Naive thymus-derived CD8-positive, alpha-beta T cell (primary cell): ENCODE results near the gene KIF6. TPM values are rescaled to one million over a fixed set of nuclear protein-coding genes. Genes with fewer than 3 reads are reported as not detected.

ENCODE experiments used
- ATAC-seq, 2 donors: fragments of 150-1000 bp; cut with Tn5 transposase in 1 of 2; sonication (Bioruptor Pico), chemical (Tn5 transposase) in 1 of 2; 1 replicate in 1 of 2; 2 replicates in 1 of 2; pipeline ENCODE4 v1.10.0; 2021; ENCODE audit warnings: mild to moderate bottlenecking in 2 of 2, moderate library complexity in 2 of 2
- POLR2A ChIA-PET: fragments of 350-600 bp; sonication (Branson Sonifier 250); formaldehyde crosslinking; loops from one replicate; lab custom pipeline; 2021; ENCODE audit warnings: antibody characterized with exemption; lab: Charles Lee
- DNase-seq, 10 donors: peaks; one replicate each; pipeline versions ENCODE4 v3.0.0 to v3.0.0-alpha.2; 2020 to 2022
- H3K27ac Mint-ChIP-seq, 10 donors: one replicate each; pipeline ENCODE4 v1.8.0; 2020 to 2022; ENCODE audit warnings: mild to moderate bottlenecking in 10 of 10, mixed read lengths in 10 of 10, moderate library complexity in 4 of 10, inconsistent platforms in 1 of 10
- H3K27me3 Mint-ChIP-seq, 5 donors: one replicate each; pipeline ENCODE4 v1.8.0; 2021 to 2022; ENCODE audit warnings: mixed read lengths in 5 of 5
- H3K36me3 Mint-ChIP-seq, 3 donors: one replicate each; pipeline ENCODE4 v1.8.0; 2020 to 2022; ENCODE audit warnings: mixed read lengths in 3 of 3, mild to moderate bottlenecking in 2 of 3, inconsistent platforms in 1 of 3
- H3K4me1 Mint-ChIP-seq, 4 donors: one replicate each; pipeline ENCODE4 v1.8.0; 2021 to 2022; ENCODE audit warnings: mixed read lengths in 4 of 4
- H3K4me3 Mint-ChIP-seq, 10 donors: one replicate each; pipeline ENCODE4 v1.8.0; 2020 to 2022; ENCODE audit warnings: mild to moderate bottlenecking in 10 of 10, mixed read lengths in 10 of 10, moderate library complexity in 6 of 10, inconsistent platforms in 1 of 10
- H3K9me3 Mint-ChIP-seq, 9 donors: one replicate each; pipeline ENCODE4 v1.8.0; 2020 to 2022; ENCODE audit warnings: mixed read lengths in 9 of 9, mild to moderate bottlenecking in 3 of 9, inconsistent platforms in 1 of 9, moderate library complexity in 1 of 9
- polyA plus RNA-seq, 3 donors: library from polyadenylated mRNA; unstranded; fragments of 300-500 nt; fragmentation: Illumina TruSeq; gene quantifications; one replicate each; pipeline ENCODE4 v1.2.3, GENCODE V29; 2021
- total RNA-seq, 8 experiments: library from RNA in 2 of 8; stranded (reverse) in 2 of 8; gene quantifications; one replicate each; pipeline ENCODE4 v1.2.3 and lab custom pipeline; 2021 to 2026

KIF6 gene
- total and polyA plus RNA-seq, 5 experiments from 2014 or later: 0.39 TPM; not detected in 4

- no peak overlapping the region for H3K4me3 Mint-ChIP-seq
- H3K27me3 Mint-ChIP-seq: peaks cover 0 to 9% (median 4%) of the 10 kb centered on the region in 5 donors
- no peaks in the 10 kb centered on the region for H3K36me3 Mint-ChIP-seq
- POLR2A ChIA-PET: no interaction called here
- no peaks in the 10 kb centered on the region for H3K4me1 Mint-ChIP-seq
- DNase-seq: no peak
- no peaks in the 10 kb centered on the region for H3K9me3 Mint-ChIP-seq
- H3K27ac Mint-ChIP-seq: no peak overlapping the region
- ATAC-seq: no peak
Observed at GRCh38 chr6:39421383-39422225, 303.6 kb downstream of the KIF6 start.

- ATAC-seq (no peak), DNase-seq (no peak)
- H3K4me3 Mint-ChIP-seq: no peak overlapping the region
- H3K36me3 Mint-ChIP-seq: no peaks in the 10 kb centered on the region
- H3K4me1 Mint-ChIP-seq: no peaks in the 10 kb centered on the region
- no peaks in the 10 kb centered on the region for H3K9me3 Mint-ChIP-seq
- POLR2A ChIA-PET: no interaction called here
- no peak overlapping the region for H3K27ac Mint-ChIP-seq
- H3K27me3 Mint-ChIP-seq: peaks cover 0 to 9% (median 4%) of the 10 kb centered on the region in 5 donors
Observed at GRCh38 chr6:39420300-39421265, 304.6 kb downstream of the KIF6 start.

- Mint-ChIP-seq H3K4me3 (no peak overlapping the region), H3K9me3 (no peaks in the 10 kb centered on the region), H3K4me1 (no peaks in the 10 kb centered on the region), H3K27ac (no peak overlapping the region), H3K36me3 (no peaks in the 10 kb centered on the region), H3K27me3 (peaks cover 0 to 9% (median 2%) of the 10 kb centered on the region in 5 donors)
- no peak for ATAC-seq
- DNase-seq: no peak
- POLR2A ChIA-PET: no interaction called here
Observed at GRCh38 chr6:39419607-39420006, 305.6 kb downstream of the KIF6 start.

GRCh38 chr6:39417440-39417839 is 307.8 kb downstream of the KIF6 start:
- no peak for ATAC-seq
- peaks cover 0 to 5% (median 3%) of the 10 kb centered on the region in 5 donors for H3K27me3 Mint-ChIP-seq
- DNase-seq: no peak
- no peaks in the 10 kb centered on the region for H3K4me1 Mint-ChIP-seq
- H3K36me3 Mint-ChIP-seq: no peaks in the 10 kb centered on the region
- no peaks in the 10 kb centered on the region for H3K9me3 Mint-ChIP-seq
- H3K27ac Mint-ChIP-seq: no peak overlapping the region
- POLR2A ChIA-PET: no interaction called here
- H3K4me3 Mint-ChIP-seq: no peak overlapping the region

DNA sequence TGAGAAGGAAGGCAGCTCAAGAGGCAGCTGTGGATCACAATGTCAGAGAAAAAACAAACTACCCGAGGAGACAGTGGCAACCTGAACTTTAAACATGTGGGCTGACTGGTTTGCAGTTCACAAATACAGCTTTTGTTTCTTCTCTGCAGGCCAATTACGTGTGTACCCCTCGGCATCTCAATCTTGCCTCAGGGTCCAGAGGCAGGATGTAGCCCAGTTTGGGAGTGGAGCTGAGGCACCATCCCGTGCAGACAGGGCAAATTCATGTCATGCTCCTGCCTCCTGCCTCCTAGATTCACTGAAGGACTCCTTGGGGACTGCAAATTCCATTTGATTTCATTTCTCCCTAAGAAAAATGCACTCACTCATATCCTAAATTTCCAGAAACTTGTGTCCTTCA is 308.5 kb downstream of the KIF6 start:
- H3K9me3 Mint-ChIP-seq: no peaks in the 10 kb centered on the region
- H3K27ac Mint-ChIP-seq: no peak overlapping the region
- ATAC-seq: no peak

DNA sequence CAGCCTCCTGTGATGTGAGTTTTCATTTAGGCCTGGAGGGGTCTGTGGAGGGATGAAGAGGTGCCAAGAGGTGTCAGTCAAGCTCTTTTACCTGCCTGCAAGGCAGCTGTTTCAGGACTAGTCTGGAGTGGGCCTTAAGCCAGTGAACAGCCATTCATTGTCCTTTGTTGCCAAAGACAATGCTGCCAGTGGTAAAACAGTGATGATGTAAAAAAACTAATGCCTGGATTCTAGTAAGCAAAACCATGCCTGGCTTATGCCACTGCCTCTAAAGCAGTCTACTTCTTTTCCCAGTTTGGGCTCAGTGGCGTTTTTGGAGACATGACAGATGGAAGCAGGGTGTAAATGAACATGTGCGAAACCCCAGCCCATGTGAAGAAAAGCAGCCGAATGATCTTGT is 309.2 kb downstream of the KIF6 start:
- Mint-ChIP-seq H3K27ac (no peak overlapping the region), H3K4me3 (no peak overlapping the region), H3K36me3 (no peaks in the 10 kb centered on the region), H3K27me3 (peaks cover 0 to 4% (median 0%) of the 10 kb centered on the region in 5 donors), H3K9me3 (no peaks in the 10 kb centered on the region), H3K4me1 (no peaks in the 10 kb centered on the region)
- POLR2A ChIA-PET: no interaction called here
- no peak for DNase-seq
- ATAC-seq: no peak

More for the DNA sequence above, 308.5 kb downstream of the KIF6 start:
- Mint-ChIP-seq H3K36me3 (no peaks in the 10 kb centered on the region), H3K27me3 (peaks cover 0 to 1% (median 0%) of the 10 kb centered on the region in 5 donors), H3K4me1 (no peaks in the 10 kb centered on the region), H3K4me3 (no peak overlapping the region)
- POLR2A ChIA-PET: no interaction called here
- no peak for DNase-seq

- POLR2A ChIA-PET: interaction anchor here (0.7 kb wide), 1 partner anchor 1405 kb away, joined by 3 read pairs; no protein-coding TSS in a partner anchor
- H3K4me1 Mint-ChIP-seq: no peaks in the 10 kb centered on the region
- peaks cover 0 to 4% (median 0%) of the 10 kb centered on the region in 5 donors for H3K27me3 Mint-ChIP-seq
- H3K36me3 Mint-ChIP-seq: no peaks in the 10 kb centered on the region
- DNase-seq (no peak), ATAC-seq (no peak)
- H3K4me3 Mint-ChIP-seq: no peak overlapping the region
- H3K27ac Mint-ChIP-seq: no peak overlapping the region
- H3K9me3 Mint-ChIP-seq: no peaks in the 10 kb centered on the region
Observed at GRCh38 chr6:39415482-39415881, 309.7 kb downstream of the KIF6 start.

- H3K9me3 Mint-ChIP-seq: no peaks in the 10 kb centered on the region
- H3K27ac Mint-ChIP-seq: no peak overlapping the region
- H3K4me3 Mint-ChIP-seq: no peak overlapping the region
- no peaks in the 10 kb centered on the region for H3K36me3 Mint-ChIP-seq
- no peak for ATAC-seq
- POLR2A ChIA-PET: no interaction called here
- peaks cover 0 to 7% (median 0%) of the 10 kb centered on the region in 4 donors for H3K4me1 Mint-ChIP-seq
- peaks cover 0 to 4% (median 0%) of the 10 kb centered on the region in 5 donors for H3K27me3 Mint-ChIP-seq
- DNase-seq: no peak
Observed at GRCh38 chr6:39411465-39411864, 313.7 kb downstream of the KIF6 start.

DNA sequence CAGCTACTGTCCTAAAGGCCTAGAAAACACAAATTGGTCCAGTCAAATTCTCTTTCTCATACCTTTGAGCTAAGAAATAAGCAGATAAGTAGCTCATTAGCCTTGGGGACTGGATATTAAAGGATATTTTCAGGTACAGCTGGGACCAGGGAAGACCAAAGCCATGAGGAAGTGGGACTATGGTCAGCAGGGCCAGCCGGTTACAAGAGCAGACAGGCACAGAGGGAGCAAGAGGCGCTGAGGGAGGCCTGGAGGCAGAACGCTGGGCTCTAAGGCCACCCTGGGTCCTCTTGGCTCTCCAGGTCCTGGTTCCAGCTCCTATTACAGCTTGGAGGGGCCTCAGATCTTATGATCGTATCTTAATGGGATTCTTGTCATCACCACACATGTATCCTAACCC is 314.2 kb downstream of the KIF6 start:
- no peak overlapping the region for H3K27ac Mint-ChIP-seq
- peaks cover 0 to 4% (median 0%) of the 10 kb centered on the region in 5 donors for H3K27me3 Mint-ChIP-seq
- DNase-seq (no peak), ATAC-seq (no peak)
- POLR2A ChIA-PET: no interaction called here
- no peak overlapping the region for H3K4me3 Mint-ChIP-seq
- H3K36me3 Mint-ChIP-seq: no peaks in the 10 kb centered on the region
- H3K9me3 Mint-ChIP-seq: no peaks in the 10 kb centered on the region
- H3K4me1 Mint-ChIP-seq: peaks cover 0 to 7% (median 0%) of the 10 kb centered on the region in 4 donors

DNA sequence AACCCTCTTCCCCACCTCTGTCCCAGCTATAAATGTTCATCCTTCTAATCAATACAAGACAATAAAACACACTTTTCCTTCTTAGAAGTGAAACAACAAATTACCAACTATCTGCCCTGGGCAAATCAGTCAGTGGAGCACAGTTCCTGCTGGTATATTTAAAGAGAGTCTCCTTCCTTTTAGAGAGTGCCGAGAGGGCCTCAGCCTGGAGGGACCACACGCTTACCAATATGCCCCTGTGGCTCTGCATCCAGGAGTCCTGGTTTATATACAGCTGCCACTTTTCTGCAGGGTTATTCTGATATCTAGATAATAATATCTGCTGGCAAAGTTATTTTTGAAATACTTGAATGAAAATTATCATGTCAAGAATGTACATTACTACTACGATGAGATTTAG is 315.3 kb downstream of the KIF6 start:
- Mint-ChIP-seq H3K27me3 (peaks cover 0 to 4% (median 0%) of the 10 kb centered on the region in 5 donors), H3K36me3 (no peaks in the 10 kb centered on the region), H3K27ac (no peak overlapping the region), H3K9me3 (no peaks in the 10 kb centered on the region), H3K4me3 (no peak overlapping the region), H3K4me1 (peaks cover 0 to 7% (median 0%) of the 10 kb centered on the region in 4 donors)
- no peak for ATAC-seq
- POLR2A ChIA-PET: no interaction called here
- no peak for DNase-seq

DNA sequence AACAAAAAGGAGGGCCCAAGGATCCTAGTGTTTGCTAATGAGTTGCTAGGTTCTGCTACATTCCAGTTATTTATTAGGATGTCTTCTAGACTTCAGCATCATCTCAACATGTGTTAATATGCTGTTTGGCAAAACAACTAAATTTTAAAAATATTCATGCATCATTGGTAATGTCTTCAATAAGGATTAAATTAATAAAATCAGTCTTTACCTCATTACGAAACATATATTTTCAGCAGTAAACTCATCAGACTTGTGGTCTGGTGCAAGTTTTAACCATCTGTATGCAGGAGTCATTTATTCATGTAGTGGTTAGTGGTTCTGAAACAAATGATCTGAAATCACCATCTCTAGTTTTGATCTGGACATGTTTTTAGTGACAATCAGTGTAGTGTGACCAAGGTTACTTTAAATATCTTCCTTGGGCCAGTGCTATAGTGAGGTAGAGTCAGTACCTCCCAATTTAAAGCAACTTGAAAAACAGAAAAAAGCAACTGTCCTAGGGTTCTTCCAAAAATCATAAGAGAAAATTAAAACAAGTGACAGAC is 317.7 kb downstream of the KIF6 start:
- Mint-ChIP-seq H3K27me3 (peaks cover 0 to 4% (median 0%) of the 10 kb centered on the region in 5 donors), H3K4me3 (no peak overlapping the region), H3K36me3 (no peaks in the 10 kb centered on the region), H3K9me3 (peaks cover 0 to 2% (median 0%) of the 10 kb centered on the region in 9 donors), H3K4me1 (peaks cover 0 to 7% (median 0%) of the 10 kb centered on the region in 4 donors), H3K27ac (no peak overlapping the region)
- POLR2A ChIA-PET: no interaction called here
- ATAC-seq: no peak
- no peak for DNase-seq

DNA sequence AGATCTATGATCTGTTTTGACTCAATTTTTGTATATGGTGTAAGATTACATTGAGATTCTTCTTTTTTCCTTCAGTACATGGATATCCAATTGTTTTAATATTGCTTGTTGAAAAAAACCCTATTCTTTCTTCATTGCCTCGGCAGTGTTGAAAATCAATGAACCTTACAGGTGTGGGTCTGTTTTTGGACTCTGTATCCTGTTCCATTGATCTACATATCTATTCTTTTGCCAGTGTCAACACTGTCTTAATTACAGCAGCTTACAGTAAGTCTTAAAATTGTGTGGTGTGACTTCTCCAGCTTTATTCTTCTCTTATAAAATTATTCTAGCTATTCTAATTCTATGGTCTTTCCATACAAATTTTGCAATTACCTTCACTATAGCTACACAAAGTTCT is 320.9 kb downstream of the KIF6 start:
- POLR2A ChIA-PET: no interaction called here

More for the DNA sequence above, 320.9 kb downstream of the KIF6 start:
- no peak for ATAC-seq
- Mint-ChIP-seq H3K27me3 (no peaks in the 10 kb centered on the region), H3K4me1 (no peaks in the 10 kb centered on the region), H3K27ac (no peak overlapping the region), H3K36me3 (no peaks in the 10 kb centered on the region), H3K9me3 (peaks cover 0 to 2% (median 0%) of the 10 kb centered on the region in 9 donors), H3K4me3 (no peak overlapping the region)
- no peak for DNase-seq
